Loucy (cell line): ENCODE results near the gene SPATA24.

Source experiments
- CTCF ChIP-seq: fragments of 200-600 bp; sonication (generic); conservative IDR thresholded peaks from 2 replicates; pipeline ENCODE4 v1.5.1; 2014; ENCODE audit warnings: mild to moderate bottlenecking, antibody characterized with exemption, low read length
- EZH2phosphoT487 ChIP-seq: fragments of 200-600 bp; IDR thresholded peaks from 2 replicates; pipeline ENCODE4 v1.6.1; 2018; ENCODE audit warnings: antibody characterized with exemption, mild to moderate bottlenecking, moderate library complexity, borderline replicate concordance

GRCh38 chr5:139430015-139430414 lies 26.1 kb upstream of the SPATA24 start:
- TF ChIP-seq CTCF (no peak), EZH2phosphoT487 (no peak)
